UCSD-AML1 (cell line): ENCODE measurements around the gene OR10G6.
"Not testable (repeated sequence)": the region's sequence is repeated elsewhere in the genome, so short reads cannot be mapped to it uniquely, and the experiment has no call there.

ENCODE experiments used
- DNase-seq: peaks from one replicate; lab custom pipeline; 2025; ENCODE audit not compliant: unreplicated experiment; lab: John Stamatoyannopoulos, UW

Gene OR10G6, protein sequence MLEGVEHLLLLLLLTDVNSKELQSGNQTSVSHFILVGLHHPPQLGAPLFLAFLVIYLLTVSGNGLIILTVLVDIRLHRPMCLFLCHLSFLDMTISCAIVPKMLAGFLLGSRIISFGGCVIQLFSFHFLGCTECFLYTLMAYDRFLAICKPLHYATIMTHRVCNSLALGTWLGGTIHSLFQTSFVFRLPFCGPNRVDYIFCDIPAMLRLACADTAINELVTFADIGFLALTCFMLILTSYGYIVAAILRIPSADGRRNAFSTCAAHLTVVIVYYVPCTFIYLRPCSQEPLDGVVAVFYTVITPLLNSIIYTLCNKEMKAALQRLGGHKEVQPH

DNA sequence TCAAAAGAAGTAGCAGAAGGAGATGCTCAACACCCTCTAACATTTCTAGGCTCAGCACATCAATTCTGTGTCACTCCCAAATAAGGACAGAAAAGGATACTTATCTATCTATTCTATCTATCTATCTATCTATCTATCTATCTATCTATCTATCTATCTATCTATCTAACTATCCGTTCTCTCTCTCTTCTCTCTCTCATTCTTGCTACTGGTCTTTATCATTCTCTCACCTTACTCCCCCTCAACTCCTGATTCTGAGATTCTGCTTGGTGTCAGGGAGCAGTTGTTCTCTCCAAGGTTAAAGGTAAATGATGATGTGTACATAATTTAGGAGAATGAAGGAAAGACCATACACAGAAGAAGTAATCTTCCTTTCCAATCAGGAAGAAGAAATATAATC lies at the start of gene OR10G6:
Gene OR10G6, minus strand, starts transcription at position 43 of the 400 bp plus-strand sequence. Its CDS starts 0 bp downstream, at position 43.
- DNase-seq = no peak

DNA sequence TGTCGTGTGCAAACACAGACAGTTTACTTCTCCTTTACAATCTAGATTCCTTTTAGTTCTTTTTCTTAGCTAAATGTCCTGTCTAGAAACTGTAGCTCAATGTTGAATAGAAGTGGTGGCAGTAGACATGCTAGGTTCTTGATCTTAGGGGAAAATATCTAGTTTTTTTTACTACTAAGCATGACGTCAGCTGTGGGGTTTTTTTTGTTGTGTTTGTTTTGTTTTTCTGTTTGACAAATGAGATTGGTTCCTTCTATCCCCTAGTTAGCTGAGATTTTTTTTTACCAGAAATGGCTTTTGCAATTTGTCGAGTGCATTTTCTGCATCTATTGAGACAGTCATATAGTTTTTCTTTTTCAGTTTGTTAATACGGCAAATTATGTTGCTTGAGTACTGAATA lies 48.5 kb upstream of the OR10G6 start:
- no peak for DNase-seq

DNA sequence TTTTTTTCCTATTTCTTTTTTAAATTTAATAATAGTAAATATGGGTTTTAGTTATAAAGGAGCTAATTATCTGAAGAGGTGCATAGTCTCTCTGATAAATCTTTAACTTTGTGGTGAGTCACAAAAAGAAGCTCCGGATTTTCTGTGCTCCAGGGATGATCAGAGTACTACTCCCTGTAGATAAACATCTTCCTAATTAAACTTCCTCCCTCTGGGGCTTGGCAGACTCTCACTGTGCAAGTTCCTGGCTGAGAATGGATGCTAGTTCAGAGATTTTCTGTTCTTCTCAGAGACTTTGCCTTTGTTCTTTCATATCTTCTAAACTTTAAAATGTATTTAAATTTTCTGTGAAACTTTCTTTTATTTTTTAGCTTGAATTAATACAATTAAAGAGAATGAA lies 46.3 kb upstream of the OR10G6 start, which contains the start of gene OR10G7:
Gene OR10G7, minus strand, starts transcription at position 72 of the 400 bp plus-strand sequence. CDS start 2,324 bp downstream, outside the sequence.
- no peak for DNase-seq

DNA sequence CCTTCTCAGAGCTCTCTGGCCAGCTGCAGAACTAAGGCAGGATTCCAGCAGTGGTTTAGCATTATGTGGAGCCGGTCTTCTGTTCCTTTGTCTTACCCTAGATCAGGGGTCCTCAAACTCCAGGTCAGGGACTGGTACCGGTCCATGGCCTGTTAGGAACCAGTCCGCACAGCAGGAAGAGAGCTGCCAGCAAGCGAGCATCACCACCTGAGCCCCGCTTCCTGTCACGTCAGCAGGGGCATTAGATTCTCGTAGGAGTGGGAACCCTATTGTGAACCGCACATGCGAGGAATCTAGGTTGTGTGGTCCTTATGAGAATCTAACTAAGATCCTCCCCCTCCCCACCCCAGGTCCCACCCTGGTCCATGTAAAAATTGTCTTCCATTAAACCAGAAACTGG lies 44.6 kb upstream of the OR10G6 start:
- DNase-seq = no peak

DNA sequence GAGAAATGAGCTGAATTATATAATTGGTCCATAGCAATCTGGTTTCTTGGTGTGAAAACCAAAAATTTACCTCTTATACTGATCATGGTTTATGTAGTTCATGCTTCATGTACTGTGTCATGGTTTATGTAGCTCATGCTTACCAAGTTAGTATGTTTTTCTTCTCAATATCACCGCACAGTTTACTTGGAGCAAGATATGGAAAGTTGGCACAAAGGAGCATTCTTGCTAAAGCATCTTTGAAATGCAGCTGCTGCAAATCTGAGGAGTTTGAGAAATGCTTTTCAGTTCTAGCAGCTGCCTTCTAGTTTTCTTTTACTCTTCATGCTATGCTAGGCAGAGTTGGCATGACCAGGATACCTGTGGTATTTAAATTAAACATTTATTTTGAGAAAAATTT lies 41.7 kb upstream of the OR10G6 start:
- no peak for DNase-seq

DNA sequence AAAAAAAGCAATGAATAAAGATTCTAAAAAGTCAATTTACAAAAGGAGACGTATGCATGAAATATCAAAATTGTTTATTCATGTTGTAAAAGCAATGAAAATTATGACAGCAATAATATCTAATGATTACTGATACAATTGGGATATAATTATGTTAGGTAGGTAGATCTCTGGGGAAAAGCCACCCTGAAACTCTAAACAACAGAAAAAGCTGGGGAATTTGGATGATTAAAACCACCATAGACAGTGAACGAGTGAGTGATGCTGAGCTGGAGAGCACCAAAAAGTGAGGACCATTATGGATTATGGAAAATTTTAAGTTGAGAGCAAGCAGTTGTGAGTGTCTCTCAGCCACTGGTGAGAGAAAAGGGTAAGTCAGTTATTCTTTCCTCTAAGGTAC lies 31.5 kb upstream of the OR10G6 start, which contains the start of gene OR10G8:
Gene OR10G8, plus strand, starts transcription at position 301 of the 400 bp plus-strand sequence. CDS start 2,825 bp downstream, outside the sequence.
- DNase-seq = no peak

DNA sequence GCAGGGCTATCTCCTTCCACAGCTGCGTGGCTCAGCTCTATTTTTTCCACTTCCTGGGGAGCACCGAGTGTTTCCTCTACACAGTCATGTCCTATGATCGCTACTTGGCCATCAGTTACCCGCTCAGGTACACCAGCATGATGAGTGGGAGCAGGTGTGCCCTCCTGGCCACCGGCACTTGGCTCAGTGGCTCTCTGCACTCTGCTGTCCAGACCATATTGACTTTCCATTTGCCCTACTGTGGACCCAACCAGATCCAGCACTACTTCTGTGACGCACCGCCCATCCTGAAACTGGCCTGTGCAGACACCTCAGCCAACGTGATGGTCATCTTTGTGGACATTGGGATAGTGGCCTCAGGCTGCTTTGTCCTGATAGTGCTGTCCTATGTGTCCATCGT lies 20.9 kb upstream of the OR10G6 start:
- not testable (repeated sequence) for DNase-seq

DNA sequence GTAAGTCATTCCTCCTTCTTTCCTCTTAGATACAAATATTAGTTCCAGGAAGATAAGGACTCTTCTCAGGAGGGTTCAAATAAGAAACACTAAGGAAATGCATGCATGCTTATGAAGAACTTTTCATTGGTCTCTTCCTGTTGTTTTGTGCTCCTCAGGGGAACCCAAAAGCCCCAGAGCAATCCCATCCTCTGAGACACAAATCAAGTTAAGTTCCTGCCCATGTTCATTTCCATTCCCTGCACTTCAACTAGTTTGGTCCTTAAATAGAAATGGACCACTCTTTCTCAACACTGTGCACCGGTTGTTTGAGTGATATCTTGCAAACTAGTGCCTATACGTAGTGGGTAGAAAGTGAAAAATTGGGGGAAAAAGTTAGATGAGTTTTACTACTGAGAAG lies 17.7 kb upstream of the OR10G6 start, which contains the start of gene OR10G4:
Gene OR10G4, plus strand, starts transcription at position 301 of the 400 bp plus-strand sequence. CDS start 2,578 bp downstream, outside the sequence.
- no peak for DNase-seq

DNA sequence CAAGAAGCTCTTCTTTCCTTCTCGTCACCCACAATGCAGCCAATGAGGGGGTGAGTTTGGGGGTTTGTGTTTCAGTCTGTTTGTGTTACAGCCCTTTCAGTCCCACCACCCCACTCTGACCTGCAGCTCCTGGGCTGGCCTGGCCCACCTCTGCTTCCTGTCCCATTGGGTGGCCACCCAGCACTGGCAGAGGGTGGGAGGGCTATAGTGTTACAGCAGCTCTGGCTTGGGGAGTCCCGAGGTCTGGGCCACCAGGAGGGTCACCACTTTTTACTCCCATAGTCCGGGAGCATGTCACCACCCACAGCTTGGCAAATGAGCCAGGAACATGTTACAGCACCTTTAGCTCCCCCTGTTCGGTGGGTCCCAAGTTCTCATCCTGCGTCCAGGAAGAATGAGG lies 15.7 kb downstream of the OR10G6 start:
- DNase-seq = no peak

DNA sequence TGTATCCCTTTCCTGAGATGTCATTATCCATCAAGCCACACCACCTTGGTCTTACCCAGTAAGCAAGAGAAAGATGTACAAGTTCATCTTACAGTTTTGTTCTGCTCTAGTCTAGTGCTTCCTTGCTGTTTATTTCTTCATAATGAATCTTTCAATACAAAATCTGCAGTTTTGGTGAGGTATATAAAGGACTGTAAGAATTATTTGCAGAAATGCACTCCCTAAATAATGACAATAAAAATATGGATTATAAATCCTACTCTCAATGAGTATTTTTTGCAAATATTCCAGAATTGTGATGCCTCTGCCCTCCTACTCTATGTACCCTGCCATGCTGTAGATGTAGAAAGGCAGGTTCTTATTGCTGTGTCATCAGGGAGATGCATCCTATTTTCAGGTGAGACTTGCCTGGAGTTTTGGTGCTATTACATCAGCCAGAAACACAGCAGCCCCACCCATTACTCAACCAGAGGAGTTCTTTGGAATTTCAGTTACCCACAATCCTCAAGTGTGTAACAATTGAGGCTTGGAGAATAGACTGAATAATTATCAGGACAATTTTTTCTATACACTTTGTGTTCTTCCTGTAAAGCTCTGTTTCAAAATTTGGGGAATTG lies 17.1 kb downstream of the OR10G6 start, which contains the start of gene OR10S1:
Gene OR10S1, minus strand, starts transcription at position 51 of the 617 bp plus-strand sequence. CDS start 117 bp downstream, outside the sequence.
- DNase-seq = no peak

DNA sequence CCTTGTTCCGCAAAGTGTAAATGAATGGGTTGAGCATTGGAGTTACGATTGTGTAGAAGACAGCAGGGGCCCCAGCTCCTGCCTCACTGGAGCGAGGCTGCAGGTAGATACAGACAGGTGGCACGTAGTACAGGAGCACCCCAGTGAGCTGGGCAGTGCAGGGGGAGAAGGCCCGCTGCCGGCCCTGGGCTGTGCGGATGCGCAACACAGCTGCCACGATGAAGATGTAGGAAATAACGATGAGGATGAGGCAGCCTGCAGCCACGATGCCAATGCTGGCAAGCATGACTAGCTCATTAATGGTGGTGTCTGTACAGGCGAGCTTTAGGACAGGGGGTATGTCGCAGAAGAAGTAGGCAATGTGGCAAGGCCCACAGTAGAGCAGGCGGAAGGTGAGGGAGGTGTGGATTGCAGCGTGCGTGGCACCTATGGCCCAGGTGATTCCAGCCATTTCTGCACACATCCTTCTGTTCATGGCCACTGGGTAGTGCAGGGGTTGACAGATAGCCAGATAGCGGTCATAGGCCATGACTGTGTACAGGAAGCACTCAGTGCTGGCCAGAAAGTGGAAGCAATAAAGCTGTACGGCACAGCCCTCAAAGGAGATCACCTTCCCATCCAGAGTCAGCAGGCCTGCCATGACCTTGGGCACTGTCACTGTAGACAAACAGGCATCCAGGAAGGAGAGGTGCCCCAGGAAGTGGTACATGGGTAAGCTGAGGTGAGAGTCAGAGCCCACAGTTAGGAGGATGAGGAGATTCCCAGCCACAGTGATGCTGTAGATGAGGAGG lies 18.0 kb downstream of the OR10G6 start:
- peak; percentile 25 for DNase-seq

DNA sequence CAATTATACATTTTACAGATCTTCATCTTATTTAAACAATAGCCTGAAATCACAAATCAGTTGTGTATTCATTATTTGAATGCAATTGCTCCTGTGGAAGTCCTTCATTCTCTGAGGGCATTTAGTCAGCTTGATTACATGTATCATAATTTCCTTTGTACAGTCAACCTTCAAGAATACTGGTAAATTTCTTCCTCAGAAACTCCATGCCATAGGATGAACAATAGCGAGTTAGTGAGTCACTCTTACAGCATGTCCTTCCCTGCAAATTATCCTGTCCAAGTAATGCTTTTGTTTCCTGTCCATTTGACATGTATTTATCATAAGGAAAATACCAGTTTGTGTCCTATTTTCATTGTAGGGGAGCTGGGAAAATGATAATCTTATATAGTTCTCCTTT lies 21.1 kb downstream of the OR10G6 start:
- no peak for DNase-seq

DNA sequence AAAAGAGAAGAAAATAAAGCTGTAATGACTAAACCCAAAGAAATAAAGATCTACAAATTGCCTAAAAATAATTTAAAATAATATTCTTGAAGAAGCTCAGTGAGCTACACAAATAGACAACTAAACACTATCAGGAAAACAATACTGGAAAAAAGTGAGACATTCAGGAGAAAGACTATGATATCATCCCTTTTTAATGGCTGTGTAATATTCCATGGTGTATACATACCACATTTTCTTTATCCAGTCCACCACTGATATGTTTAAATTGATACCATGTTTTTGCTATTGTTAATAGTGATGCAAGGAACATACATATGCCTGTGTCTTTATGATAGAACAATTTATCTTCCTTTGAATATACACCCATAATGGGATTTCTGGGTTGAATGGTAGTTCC lies 38.2 kb downstream of the OR10G6 start:
- DNase-seq = no peak

DNA sequence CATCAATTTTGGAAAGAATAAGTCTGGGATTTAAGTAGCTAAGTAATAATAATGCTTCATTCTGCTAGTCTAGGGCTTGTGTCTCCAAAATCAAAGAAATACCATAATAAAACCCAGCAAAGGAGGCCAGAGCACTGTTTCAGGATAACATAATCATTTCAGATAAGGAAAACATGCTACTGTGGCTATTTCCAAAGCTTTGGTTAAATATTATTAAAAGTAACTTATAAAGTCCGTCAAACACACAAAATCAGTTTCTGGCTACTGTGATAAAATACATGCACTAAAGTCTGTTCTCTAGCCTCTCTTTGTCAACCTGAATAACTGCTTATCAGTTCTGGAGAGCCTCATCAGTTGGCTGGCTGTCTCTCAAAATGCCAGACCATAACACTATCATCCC lies 49.8 kb downstream of the OR10G6 start:
- DNase-seq = no peak
